ENCODE data around the gene CCER1. TPM values are rescaled to one million over a fixed set of nuclear protein-coding genes. Genes with fewer than 3 reads are reported as not detected.

CCER1 gene
- polyA plus RNA-seq, 3 donors = not detected

DNA sequence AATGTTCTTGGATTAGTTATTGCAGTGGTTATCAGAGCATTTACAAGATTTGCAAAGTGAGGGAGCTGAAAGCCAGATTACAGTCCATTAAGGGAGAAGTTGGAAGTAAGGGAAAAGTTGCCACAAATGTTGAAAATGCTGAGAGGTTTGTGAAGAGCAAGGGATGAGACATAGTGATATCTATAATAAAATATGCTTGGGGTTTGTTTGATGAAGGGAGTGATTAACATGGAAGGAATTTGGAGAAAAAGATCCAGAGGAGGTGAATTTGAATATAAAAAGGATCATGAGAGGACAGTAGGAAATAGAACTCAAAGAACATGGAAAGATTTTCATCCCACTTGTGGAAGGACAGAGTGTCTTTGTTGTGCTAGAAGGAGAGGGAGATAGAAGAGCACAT lies 19.3 kb upstream of the CCER1 start:
- no peak overlapping the region for H3K4me3 Mint-ChIP-seq
- no peak overlapping the region for H3K9ac ChIP-seq (ENCODE audit: insufficient read depth, low read length, poor library complexity, severe bottlenecking)
- no peaks in the 10 kb centered on the region for H3K4me1 Mint-ChIP-seq
- H3K9me3 Mint-ChIP-seq = no peaks in the 10 kb centered on the region
- H3K36me3 Mint-ChIP-seq = no peaks in the 10 kb centered on the region
- H3K4me1 ChIP-seq (ENCODE audit: control insufficient read depth in 1 of 2, insufficient read depth in 2 of 2, low read length in 2 of 2) = no peaks in the 10 kb centered on the region
- H3K9me3 ChIP-seq (replicated peaks in 1 of 2; ENCODE audit: control insufficient read depth in 1 of 2, insufficient read depth in 1 of 2, low read length in 2 of 2) = no peaks in the 10 kb centered on the region
- DNase-seq = no peak
- no peak overlapping the region for H3K4me3 ChIP-seq (replicated peaks in 1 of 3; ENCODE audit: low read depth in 2 of 3, low read length in 3 of 3)
- H3K79me2 ChIP-seq (ENCODE audit: insufficient read depth, low read length) = no peaks in the 10 kb centered on the region
- no peak overlapping the region for H3K4me2 ChIP-seq (replicated peaks; ENCODE audit: extremely low read depth, low read length, poor library complexity, severe bottlenecking)
- H3K27ac ChIP-seq (ENCODE audit: low read depth in 1 of 2, low read length in 2 of 2) = no peak overlapping the region
- TF ChIP-seq, protein P1, sequence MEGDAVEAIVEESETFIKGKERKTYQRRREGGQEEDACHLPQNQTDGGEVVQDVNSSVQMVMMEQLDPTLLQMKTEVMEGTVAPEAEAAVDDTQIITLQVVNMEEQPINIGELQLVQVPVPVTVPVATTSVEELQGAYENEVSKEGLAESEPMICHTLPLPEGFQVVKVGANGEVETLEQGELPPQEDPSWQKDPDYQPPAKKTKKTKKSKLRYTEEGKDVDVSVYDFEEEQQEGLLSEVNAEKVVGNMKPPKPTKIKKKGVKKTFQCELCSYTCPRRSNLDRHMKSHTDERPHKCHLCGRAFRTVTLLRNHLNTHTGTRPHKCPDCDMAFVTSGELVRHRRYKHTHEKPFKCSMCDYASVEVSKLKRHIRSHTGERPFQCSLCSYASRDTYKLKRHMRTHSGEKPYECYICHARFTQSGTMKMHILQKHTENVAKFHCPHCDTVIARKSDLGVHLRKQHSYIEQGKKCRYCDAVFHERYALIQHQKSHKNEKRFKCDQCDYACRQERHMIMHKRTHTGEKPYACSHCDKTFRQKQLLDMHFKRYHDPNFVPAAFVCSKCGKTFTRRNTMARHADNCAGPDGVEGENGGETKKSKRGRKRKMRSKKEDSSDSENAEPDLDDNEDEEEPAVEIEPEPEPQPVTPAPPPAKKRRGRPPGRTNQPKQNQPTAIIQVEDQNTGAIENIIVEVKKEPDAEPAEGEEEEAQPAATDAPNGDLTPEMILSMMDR (IDR thresholded peaks at IDR 0.05) = no peak
- H2AFZ ChIP-seq (ENCODE audit: insufficient read depth, low read depth, low read length, poor library complexity, severe bottlenecking) = no peak overlapping the region
- H3K27ac Mint-ChIP-seq = no peak overlapping the region
- H3K36me3 ChIP-seq (replicated peaks in 1 of 2; ENCODE audit: control insufficient read depth in 1 of 2, insufficient read depth in 2 of 2, low read length in 2 of 2) = no peaks in the 10 kb centered on the region
- peaks cover 0 to 3% (median 2%) of the 10 kb centered on the region in 3 donors for H3K27me3 Mint-ChIP-seq (ENCODE audit: low read depth in 3 of 3)
- intact Hi-C loops (cut with micrococcal nuclease) = no loop called here
- H3K27me3 ChIP-seq (ENCODE audit: control insufficient read depth in 2 of 2, insufficient read depth in 2 of 2, low read length in 2 of 2) = no peaks in the 10 kb centered on the region
- no peaks in the 10 kb centered on the region for H4K20me1 ChIP-seq (ENCODE audit: insufficient read depth, low read length)

DNA sequence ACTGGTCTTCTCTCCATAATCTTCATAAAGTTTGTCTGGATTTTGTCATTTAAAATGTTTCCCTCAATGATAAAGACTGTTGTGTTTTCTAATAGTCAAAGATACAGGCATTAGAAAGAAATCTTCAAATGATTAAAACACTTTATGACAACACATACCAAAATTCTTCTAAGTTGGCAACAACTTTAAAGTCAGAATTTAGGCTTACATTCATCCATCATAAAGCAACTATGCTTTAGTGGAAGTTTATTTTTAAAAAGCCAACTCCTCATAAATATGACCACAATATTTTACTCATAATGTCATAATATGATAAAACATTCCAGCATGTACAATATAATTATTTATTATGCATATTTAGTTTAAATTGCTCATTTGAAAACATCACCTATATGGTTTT lies 17.2 kb upstream of the CCER1 start:
- Histone ChIP-seq H3K4me1 (ENCODE audit: control insufficient read depth in 1 of 2, insufficient read depth in 2 of 2, low read length in 2 of 2) (no peaks in the 10 kb centered on the region), H3K79me2 (ENCODE audit: insufficient read depth, low read length) (no peaks in the 10 kb centered on the region), H3K36me3 (replicated peaks in 1 of 2; ENCODE audit: control insufficient read depth in 1 of 2, insufficient read depth in 2 of 2, low read length in 2 of 2) (no peaks in the 10 kb centered on the region), H3K4me3 (replicated peaks in 1 of 3; ENCODE audit: low read depth in 2 of 3, low read length in 3 of 3) (no peak overlapping the region), H3K9me3 (replicated peaks in 1 of 2; ENCODE audit: control insufficient read depth in 1 of 2, insufficient read depth in 1 of 2, low read length in 2 of 2) (no peaks in the 10 kb centered on the region), H3K9ac (ENCODE audit: insufficient read depth, low read length, poor library complexity, severe bottlenecking) (no peak overlapping the region), H2AFZ (ENCODE audit: insufficient read depth, low read depth, low read length, poor library complexity, severe bottlenecking) (no peak overlapping the region), H3K27me3 (ENCODE audit: control insufficient read depth in 2 of 2, insufficient read depth in 2 of 2, low read length in 2 of 2) (no peaks in the 10 kb centered on the region), H3K4me2 (replicated peaks; ENCODE audit: extremely low read depth, low read length, poor library complexity, severe bottlenecking) (no peak overlapping the region), H3K27ac (ENCODE audit: low read depth in 1 of 2, low read length in 2 of 2) (no peak overlapping the region), H4K20me1 (ENCODE audit: insufficient read depth, low read length) (no peaks in the 10 kb centered on the region)
- no peak for DNase-seq
- TF ChIP-seq, protein P1 (IDR thresholded peaks at IDR 0.05) = no peak
- Mint-ChIP-seq H3K27me3 (ENCODE audit: low read depth in 3 of 3) (peaks cover 0 to 3% (median 2%) of the 10 kb centered on the region in 3 donors), H3K27ac (no peak overlapping the region), H3K4me3 (no peak overlapping the region), H3K4me1 (no peaks in the 10 kb centered on the region), H3K36me3 (no peaks in the 10 kb centered on the region), H3K9me3 (no peaks in the 10 kb centered on the region)
- intact Hi-C loops (cut with micrococcal nuclease) = no loop called here
